SW 1271 (cell line): ENCODE measurements around the gene PPM1E.
A peak's percentile ranks its signal among the peaks of the same experiment; 100 is the strongest.

Source experiments
- DNase-seq, 2 experiments: peaks; one replicate each; lab custom pipeline; 2025; lab: John Stamatoyannopoulos, UW

PPM1E gene

GRCh38 chr17:58996968-58997367, 241.3 kb downstream of the PPM1E start:
- DNase-seq: no peak

- no peak for DNase-seq
These were observed 242.3 kb downstream of the PPM1E start for GRCh38 chr17:58997756-58998553.

GRCh38 chr17:58998871-58999270, 243.2 kb downstream of the PPM1E start:
- no peak for DNase-seq

GRCh38 chr17:58999500-58999899, 243.8 kb downstream of the PPM1E start:
- DNase-seq: no peak

- no peak for DNase-seq
These were observed 244.4 kb downstream of the PPM1E start for GRCh38 chr17:59000022-59000421.

GRCh38 chr17:59001158-59001814, 245.6 kb downstream of the PPM1E start:
- DNase-seq: peak in 1 of 2 experiments; percentile 11

GRCh38 chr17:59002126-59002525, 246.5 kb downstream of the PPM1E start:
- DNase-seq: no peak

GRCh38 chr17:59002848-59003247, 247.2 kb downstream of the PPM1E start:
- DNase-seq: no peak

GRCh38 chr17:59003860-59004259, 248.2 kb downstream of the PPM1E start:
- DNase-seq: no peak

- peak in 1 of 2 experiments; percentile 56 for DNase-seq
These were observed 248.9 kb downstream of the PPM1E start for GRCh38 chr17:59004338-59005111.

- no peak for DNase-seq
These were observed 252.3 kb downstream of the PPM1E start for GRCh38 chr17:59007995-59008394.

GRCh38 chr17:59008737-59009136, 253.1 kb downstream of the PPM1E start:
- DNase-seq: no peak

GRCh38 chr17:59010026-59010425, 254.4 kb downstream of the PPM1E start:
- no peak for DNase-seq

- DNase-seq: no peak
These were observed 256.3 kb downstream of the PPM1E start for GRCh38 chr17:59011975-59012374.

- no peak for DNase-seq
These were observed 262.4 kb downstream of the PPM1E start for GRCh38 chr17:59018019-59018418.

GRCh38 chr17:59024916-59025315, 269.3 kb downstream of the PPM1E start:
- no peak for DNase-seq

- no peak for DNase-seq
These were observed 270.7 kb downstream of the PPM1E start for GRCh38 chr17:59026176-59026939.

GRCh38 chr17:59027750-59028149, 272.1 kb downstream of the PPM1E start:
- DNase-seq: no peak

- no peak for DNase-seq
These were observed 272.7 kb downstream of the PPM1E start for GRCh38 chr17:59028328-59028727.

- DNase-seq: no peak
These were observed 275.2 kb downstream of the PPM1E start for GRCh38 chr17:59030811-59031210.
